ENCODE measurements around the gene CNTNAP2. TPM values are rescaled to one million over a fixed set of nuclear protein-coding genes. Genes with fewer than 3 reads are reported as not detected.

CNTNAP2 gene
- total RNA-seq, 1 donor from 2014 or later = 4.2 TPM

DNA sequence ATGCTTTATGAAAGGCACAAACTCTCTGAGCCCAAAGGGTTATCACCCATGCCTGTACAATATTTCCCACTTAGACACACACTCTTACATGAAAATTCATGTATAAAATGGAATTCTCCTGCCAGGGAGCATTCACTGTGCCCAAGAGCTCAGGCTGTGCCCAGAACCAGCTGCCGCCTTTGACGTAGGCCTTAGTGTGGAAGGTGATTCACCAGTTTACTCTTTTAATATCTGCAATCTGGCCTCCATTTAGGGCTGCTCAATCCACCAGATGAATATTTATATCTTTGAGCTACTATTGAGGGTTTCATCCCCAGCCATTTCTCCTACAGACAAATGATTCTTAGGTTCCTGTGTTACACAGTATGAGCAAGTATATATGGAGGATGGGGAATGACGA lies 849.7 kb downstream of the CNTNAP2 start:
- no peak overlapping the region for H3K27ac Mint-ChIP-seq
- peaks cover 4% of the 10 kb centered on the region for H3K9me3 Mint-ChIP-seq
- no peak for DNase-seq (ENCODE audit: low spot score in 2 of 2, unreplicated experiment in 2 of 2)
- H3K27me3 Mint-ChIP-seq (ENCODE audit: low read depth) = peaks cover 4% of the 10 kb centered on the region
- no peak overlapping the region for H3K4me3 Mint-ChIP-seq
- TF ChIP-seq, protein P1, sequence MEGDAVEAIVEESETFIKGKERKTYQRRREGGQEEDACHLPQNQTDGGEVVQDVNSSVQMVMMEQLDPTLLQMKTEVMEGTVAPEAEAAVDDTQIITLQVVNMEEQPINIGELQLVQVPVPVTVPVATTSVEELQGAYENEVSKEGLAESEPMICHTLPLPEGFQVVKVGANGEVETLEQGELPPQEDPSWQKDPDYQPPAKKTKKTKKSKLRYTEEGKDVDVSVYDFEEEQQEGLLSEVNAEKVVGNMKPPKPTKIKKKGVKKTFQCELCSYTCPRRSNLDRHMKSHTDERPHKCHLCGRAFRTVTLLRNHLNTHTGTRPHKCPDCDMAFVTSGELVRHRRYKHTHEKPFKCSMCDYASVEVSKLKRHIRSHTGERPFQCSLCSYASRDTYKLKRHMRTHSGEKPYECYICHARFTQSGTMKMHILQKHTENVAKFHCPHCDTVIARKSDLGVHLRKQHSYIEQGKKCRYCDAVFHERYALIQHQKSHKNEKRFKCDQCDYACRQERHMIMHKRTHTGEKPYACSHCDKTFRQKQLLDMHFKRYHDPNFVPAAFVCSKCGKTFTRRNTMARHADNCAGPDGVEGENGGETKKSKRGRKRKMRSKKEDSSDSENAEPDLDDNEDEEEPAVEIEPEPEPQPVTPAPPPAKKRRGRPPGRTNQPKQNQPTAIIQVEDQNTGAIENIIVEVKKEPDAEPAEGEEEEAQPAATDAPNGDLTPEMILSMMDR (IDR thresholded peaks at IDR 0.05; ENCODE audit: unreplicated experiment) = no peak
- H3K36me3 Mint-ChIP-seq = no peaks in the 10 kb centered on the region
- peaks cover 5% of the 10 kb centered on the region for H3K4me1 Mint-ChIP-seq

DNA sequence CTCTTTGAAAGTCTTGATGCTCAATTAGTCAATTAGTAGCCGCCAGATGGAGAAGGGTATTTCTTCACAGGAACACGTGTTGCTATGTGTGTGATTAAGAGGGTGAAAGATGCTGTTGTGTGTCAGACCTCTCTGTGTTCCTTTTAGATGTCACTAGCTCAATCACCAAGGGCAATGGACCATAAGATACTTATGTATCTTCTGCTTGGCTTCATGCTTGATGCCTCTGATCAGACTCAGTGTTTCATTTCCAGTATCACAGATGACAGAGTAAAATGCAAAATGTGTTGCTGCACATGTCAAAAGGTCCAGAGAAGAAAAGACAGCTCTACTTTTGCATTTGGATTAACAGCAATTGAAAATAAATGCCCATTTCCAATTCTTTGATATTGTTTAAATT lies 865.9 kb downstream of the CNTNAP2 start:
- no peaks in the 10 kb centered on the region for H3K36me3 Mint-ChIP-seq
- no peak overlapping the region for H3K27ac Mint-ChIP-seq
- TF ChIP-seq, protein P1 (IDR thresholded peaks at IDR 0.05; ENCODE audit: unreplicated experiment) = no peak
- no peak for DNase-seq (ENCODE audit: low spot score in 2 of 2, unreplicated experiment in 2 of 2)
- H3K27me3 Mint-ChIP-seq (ENCODE audit: low read depth) = peaks cover 12% of the 10 kb centered on the region
- no peaks in the 10 kb centered on the region for H3K4me1 Mint-ChIP-seq
- no peak overlapping the region for H3K4me3 Mint-ChIP-seq
- H3K9me3 Mint-ChIP-seq = peaks cover 8% of the 10 kb centered on the region

DNA sequence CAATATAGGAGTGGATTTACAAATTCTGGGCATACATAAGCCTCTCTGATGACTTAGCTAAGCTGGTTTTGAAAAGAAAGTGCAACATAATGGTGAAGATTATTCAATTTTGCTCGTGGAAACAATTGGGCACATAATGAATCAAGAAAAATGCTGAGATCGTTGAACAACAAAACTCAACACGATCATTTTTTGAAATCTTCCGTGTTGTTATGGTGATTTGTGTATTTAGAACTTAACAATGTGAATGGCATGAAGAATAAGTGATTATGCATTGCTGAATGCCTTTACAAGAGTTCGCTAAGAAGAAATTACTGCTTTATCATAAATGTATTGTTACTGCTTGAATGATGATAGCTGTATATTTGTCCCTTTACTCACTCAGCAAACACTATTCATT lies 875.0 kb downstream of the CNTNAP2 start:
- no peak for DNase-seq (ENCODE audit: low spot score in 2 of 2, unreplicated experiment in 2 of 2)
- Mint-ChIP-seq H3K4me3 (no peak overlapping the region), H3K9me3 (peaks cover 6% of the 10 kb centered on the region), H3K36me3 (no peaks in the 10 kb centered on the region), H3K4me1 (no peaks in the 10 kb centered on the region), H3K27me3 (ENCODE audit: low read depth) (no peaks in the 10 kb centered on the region), H3K27ac (no peak overlapping the region)
- TF ChIP-seq, protein P1 (IDR thresholded peaks at IDR 0.05; ENCODE audit: unreplicated experiment) = no peak

DNA sequence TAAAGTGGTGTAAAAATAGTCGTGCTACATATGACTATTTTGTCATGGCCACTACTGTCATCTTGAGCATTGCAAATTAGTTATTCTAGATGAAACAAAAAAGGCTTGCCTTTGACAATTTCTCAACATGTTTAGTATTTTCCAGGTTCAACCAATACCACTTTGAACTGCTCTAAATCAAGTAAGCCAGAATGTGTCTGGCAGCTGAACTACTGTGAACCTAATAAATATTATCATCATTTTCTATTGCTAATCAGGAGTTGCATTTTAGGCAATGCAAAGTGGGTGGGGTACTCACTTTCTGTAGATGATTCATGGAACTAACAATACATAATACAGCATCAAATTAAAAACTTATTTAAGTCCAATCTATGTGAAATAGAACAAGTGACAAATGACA lies 877.2 kb downstream of the CNTNAP2 start:
- no peak overlapping the region for H3K4me3 Mint-ChIP-seq
- no peak for DNase-seq (ENCODE audit: low spot score in 2 of 2, unreplicated experiment in 2 of 2)
- TF ChIP-seq, protein P1 (IDR thresholded peaks at IDR 0.05; ENCODE audit: unreplicated experiment) = no peak
- H3K36me3 Mint-ChIP-seq = no peaks in the 10 kb centered on the region
- H3K27me3 Mint-ChIP-seq (ENCODE audit: low read depth) = no peaks in the 10 kb centered on the region
- H3K9me3 Mint-ChIP-seq = peaks cover 16% of the 10 kb centered on the region
- H3K27ac Mint-ChIP-seq = no peak overlapping the region
- H3K4me1 Mint-ChIP-seq = no peaks in the 10 kb centered on the region

DNA sequence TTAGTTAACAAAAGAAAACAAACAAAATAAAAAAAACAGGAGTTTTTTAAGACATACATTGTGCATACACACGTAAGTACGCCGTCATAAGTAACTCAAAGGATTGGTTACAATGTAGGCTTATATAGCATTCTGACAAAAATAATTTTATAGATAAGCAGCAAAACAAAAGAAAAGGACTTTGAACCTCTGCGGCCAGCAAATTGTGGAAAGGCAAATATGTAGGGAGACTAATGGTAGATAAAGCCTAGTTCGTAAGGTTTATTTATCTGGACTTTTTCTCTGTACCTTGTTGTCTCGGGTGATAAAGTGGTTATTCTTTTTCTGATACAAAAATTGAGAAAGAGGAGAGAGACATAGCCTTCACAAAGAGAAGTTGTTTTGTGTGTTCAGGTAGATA lies 891.9 kb downstream of the CNTNAP2 start:
- DNase-seq (ENCODE audit: low spot score in 2 of 2, unreplicated experiment in 2 of 2) = no peak
- H3K27me3 Mint-ChIP-seq (ENCODE audit: low read depth) = no peaks in the 10 kb centered on the region
- H3K9me3 Mint-ChIP-seq = no peaks in the 10 kb centered on the region
- no peak overlapping the region for H3K4me3 Mint-ChIP-seq
- no peak overlapping the region for H3K27ac Mint-ChIP-seq
- H3K4me1 Mint-ChIP-seq = no peaks in the 10 kb centered on the region
- H3K36me3 Mint-ChIP-seq = no peaks in the 10 kb centered on the region
- TF ChIP-seq, protein P1 (IDR thresholded peaks at IDR 0.05; ENCODE audit: unreplicated experiment) = no peak

DNA sequence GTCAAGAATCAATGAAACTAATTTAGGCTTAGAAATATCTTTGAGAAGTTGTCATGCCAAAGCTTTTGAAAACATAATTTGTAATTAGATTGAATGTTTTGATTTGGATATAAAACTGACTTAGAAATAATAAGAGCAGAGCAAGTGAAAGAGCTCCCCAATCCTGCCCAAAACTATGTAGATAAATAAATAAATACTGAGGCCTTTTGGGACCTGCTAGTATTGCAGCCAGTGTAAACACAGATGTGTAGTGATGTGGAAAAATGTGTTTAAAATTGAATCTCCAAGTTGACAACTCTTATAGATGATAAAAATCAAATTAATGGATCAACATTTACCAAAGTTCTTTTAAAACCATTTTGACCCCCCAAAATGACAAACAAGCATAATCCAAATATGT lies 896.1 kb downstream of the CNTNAP2 start:
- H3K9me3 Mint-ChIP-seq = no peaks in the 10 kb centered on the region
- no peak overlapping the region for H3K4me3 Mint-ChIP-seq
- no peaks in the 10 kb centered on the region for H3K27me3 Mint-ChIP-seq (ENCODE audit: low read depth)
- TF ChIP-seq, protein P1 (IDR thresholded peaks at IDR 0.05; ENCODE audit: unreplicated experiment) = no peak
- H3K27ac Mint-ChIP-seq = no peak overlapping the region
- no peaks in the 10 kb centered on the region for H3K4me1 Mint-ChIP-seq
- DNase-seq (ENCODE audit: low spot score in 2 of 2, unreplicated experiment in 2 of 2) = no peak
- H3K36me3 Mint-ChIP-seq = no peaks in the 10 kb centered on the region
